Measurements from ENCODE around the gene USP32.

The USP32 gene

DNA sequence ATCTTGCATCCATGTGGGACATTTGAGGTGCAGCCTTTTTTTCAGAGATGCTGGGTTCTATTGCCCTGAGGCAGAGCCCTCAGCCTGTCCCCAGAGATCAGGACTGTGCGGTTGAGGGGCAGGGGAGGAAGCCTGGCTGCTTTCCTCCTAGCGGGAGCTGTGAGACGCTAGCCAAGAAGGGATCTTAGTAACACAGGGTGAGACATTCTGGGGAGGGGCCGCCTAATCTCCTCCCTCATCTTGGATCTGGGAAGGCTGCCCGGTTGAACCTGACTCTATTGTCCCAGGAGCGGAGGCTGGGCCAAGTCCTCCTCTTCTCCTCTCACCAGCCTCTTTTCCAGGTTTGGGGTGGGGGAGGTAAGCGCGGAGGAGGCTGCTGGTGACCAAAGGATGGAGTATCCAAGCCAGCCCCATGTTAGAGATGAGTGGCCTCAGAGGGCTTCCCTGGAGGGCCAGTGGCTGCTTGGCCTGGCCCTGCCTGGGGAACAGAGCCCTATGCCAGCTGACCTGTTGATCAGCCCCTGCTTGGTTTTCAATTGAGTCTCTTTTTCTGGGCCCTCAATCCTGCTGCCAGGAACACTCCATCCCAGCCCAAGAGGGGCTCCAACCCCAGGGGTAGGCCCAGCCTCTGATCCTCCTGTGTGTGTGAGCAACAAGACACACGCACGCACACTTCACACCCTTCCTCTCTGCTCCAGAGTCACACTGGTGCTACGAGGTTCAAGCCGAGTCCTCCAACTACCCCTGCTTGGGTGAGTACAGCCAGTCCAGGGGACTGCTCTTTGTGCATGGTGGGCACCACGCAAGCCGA lies 237.1 kb downstream of the USP32 start:
- Histone ChIP-seq H3K9ac (ENCODE audit: insufficient read length, low read depth) (peak overlapping the region; percentile 25), H3K9me3 (ENCODE audit: insufficient read depth, low read length) (no peaks in the 10 kb centered on the region), H3K4me1 (ENCODE audit: insufficient read depth, insufficient read length) (peaks cover 38% of the 10 kb centered on the region), H3K27me3 (ENCODE audit: insufficient read depth, insufficient read length) (peaks cover 47% of the 10 kb centered on the region), H3K36me3 (ENCODE audit: insufficient read depth, insufficient read length, low read length) (no peaks in the 10 kb centered on the region), H3K4me3 (ENCODE audit: insufficient read length, low read depth) (no peak overlapping the region)
- DNase-seq (ENCODE audit: low read depth, low spot score): no peak
- TF ChIP-seq YY1 (IDR thresholded peaks at IDR 0.05; ENCODE audit: insufficient read depth, insufficient read length): no peak
- no peak for TF ChIP-seq ZNF274 (IDR thresholded peaks at IDR 0.05; ENCODE audit: low read depth, low read length)
- TF ChIP-seq SUZ12 (IDR thresholded peaks at IDR 0.05; ENCODE audit: extremely low read depth, insufficient read depth, insufficient read length): no peak

DNA sequence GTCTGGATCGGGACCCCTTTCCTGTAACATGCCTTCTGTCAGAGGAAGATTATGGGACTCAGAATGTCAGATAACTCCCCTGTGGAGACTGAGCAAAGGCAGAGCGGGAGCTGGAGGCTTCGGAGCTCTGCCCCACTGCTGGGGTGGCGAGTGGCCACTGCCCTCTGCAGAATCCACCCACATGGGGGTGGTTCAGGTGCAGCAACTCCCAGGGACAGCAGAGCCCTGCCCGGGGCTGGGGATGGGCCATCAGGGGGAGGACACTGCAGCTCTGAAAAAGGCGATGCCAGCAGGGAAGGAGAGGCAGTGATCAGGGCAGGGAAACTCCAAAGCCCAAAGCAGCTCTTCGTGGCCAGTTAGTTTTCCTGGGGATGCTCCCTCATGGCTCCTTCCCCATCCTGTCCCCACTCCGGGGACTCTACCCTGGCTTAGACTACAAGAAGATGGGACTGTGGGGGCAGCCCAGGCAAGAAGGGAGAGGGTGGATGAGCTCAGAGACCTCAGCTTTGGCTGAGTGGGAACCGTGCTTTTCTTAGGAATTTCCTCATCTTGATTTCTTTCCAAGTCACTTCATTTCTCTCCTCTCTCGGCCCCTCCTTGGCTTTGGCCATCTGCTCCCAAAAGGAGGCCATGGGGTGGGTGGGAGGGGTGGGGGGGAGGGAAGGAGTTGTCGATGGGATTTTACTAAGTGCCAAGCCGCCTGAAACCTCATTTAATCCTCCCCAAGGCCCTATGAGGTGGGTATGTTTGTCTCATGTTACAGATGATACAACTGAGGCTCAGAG lies 238.1 kb downstream of the USP32 start:
- Histone ChIP-seq H3K4me1 (ENCODE audit: insufficient read depth, insufficient read length) (peaks cover 39% of the 10 kb centered on the region), H3K9ac (ENCODE audit: insufficient read length, low read depth) (no peak overlapping the region), H3K36me3 (ENCODE audit: insufficient read depth, insufficient read length, low read length) (no peaks in the 10 kb centered on the region), H3K27me3 (ENCODE audit: insufficient read depth, insufficient read length) (peaks cover 54% of the 10 kb centered on the region), H3K4me3 (ENCODE audit: insufficient read length, low read depth) (no peak overlapping the region), H3K9me3 (ENCODE audit: insufficient read depth, low read length) (no peaks in the 10 kb centered on the region)
- DNase-seq (ENCODE audit: low read depth, low spot score): no peak
- no peak for TF ChIP-seq ZNF274 (IDR thresholded peaks at IDR 0.05; ENCODE audit: low read depth, low read length)
- TF ChIP-seq SUZ12 (IDR thresholded peaks at IDR 0.05; ENCODE audit: extremely low read depth, insufficient read depth, insufficient read length): no peak

DNA sequence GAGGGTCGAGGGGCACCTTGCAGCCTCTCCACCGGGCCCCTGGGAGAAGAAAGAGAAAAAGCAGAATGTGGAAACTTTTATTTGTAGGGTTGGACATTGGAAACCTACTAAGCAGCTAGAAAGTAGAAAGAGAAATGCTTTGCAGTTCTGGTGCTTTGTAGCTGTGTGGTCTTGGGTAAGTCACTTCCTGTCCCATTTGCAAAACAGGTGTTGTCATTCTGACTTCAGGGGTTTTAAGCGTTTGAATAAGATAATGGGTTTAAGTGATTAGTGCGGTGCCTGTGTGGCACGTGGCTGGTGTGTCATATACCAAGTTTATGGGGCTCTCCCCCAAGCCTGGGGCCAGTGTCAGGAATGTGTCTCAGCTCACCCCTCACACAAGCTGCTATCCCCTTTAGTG lies 240.6 kb downstream of the USP32 start:
- peaks cover 35% of the 10 kb centered on the region for H3K4me1 ChIP-seq (ENCODE audit: insufficient read depth, insufficient read length)
- no peak overlapping the region for H3K9ac ChIP-seq (ENCODE audit: insufficient read length, low read depth)
- no peak for DNase-seq (ENCODE audit: low read depth, low spot score)
- no peaks in the 10 kb centered on the region for H3K36me3 ChIP-seq (ENCODE audit: insufficient read depth, insufficient read length, low read length)
- peaks cover 69% of the 10 kb centered on the region for H3K27me3 ChIP-seq (ENCODE audit: insufficient read depth, insufficient read length)
- no peaks in the 10 kb centered on the region for H3K9me3 ChIP-seq (ENCODE audit: insufficient read depth, low read length)
- TF ChIP-seq YY1 (IDR thresholded peaks at IDR 0.05; ENCODE audit: insufficient read depth, insufficient read length): no peak
- TF ChIP-seq SUZ12 (IDR thresholded peaks at IDR 0.05; ENCODE audit: extremely low read depth, insufficient read depth, insufficient read length): no peak
- TF ChIP-seq ZNF274 (IDR thresholded peaks at IDR 0.05; ENCODE audit: low read depth, low read length): no peak
- no peak overlapping the region for H3K4me3 ChIP-seq (ENCODE audit: insufficient read length, low read depth)

DNA sequence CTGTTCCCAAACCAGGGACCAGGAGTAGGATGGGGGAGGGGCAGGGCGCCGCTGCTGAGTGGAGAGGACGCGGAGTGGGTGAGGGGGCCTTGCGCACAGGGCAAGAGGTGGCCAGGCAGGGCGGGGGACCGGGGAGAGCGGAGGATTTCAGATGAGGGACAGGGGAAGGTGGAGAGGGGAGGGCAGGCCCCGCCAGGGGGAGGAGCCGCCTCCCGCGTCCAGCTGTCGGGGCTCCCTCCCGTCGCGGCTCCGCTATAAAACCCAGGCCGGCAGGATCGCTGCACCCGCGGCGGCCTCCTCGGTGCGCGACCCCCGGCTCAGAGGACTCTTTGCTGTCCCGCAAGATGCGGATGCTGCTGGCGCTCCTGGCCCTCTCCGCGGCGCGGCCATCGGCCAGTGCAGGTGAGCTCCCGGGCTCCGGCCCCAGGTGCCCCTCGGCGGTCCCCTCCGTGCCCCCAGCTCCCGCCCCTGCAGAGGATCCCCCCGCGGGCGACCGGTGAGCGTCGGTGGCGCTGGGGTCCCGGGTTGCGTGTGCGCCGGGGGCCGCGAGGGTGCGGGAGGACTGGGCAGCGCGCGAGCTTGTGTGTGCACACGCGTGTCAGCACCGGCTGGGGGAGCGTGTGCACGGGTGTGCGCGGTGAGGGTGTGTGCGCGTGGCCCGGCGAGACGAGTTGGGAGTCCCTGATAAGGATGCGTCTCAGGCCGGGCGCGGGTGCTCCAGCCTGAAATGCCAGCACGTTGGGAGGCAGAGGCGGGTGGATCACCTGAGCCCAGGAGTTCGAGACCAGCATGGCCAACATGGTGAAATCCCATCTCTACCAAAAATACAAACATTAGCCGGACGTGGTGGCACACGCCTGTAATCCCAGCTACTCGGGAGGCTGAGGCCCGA lies 242.0 kb downstream of the USP32 start, which contains the start of gene CA4:
CA4 (plus strand) TSS at position 283 of the 892 bp plus-strand sequence; CDS start at position 345, 62 bp downstream.
- H3K36me3 ChIP-seq (ENCODE audit: insufficient read depth, insufficient read length, low read length): no peaks in the 10 kb centered on the region
- H3K4me3 ChIP-seq (ENCODE audit: insufficient read length, low read depth): peak within 1 kb of the TSS; percentile 49
- H3K9ac ChIP-seq (ENCODE audit: insufficient read length, low read depth): peak within 1 kb of the TSS; percentile 68
- peaks cover 68% of the 10 kb centered on the region for H3K27me3 ChIP-seq (ENCODE audit: insufficient read depth, insufficient read length)
- no peak for DNase-seq (ENCODE audit: low read depth, low spot score)
- H3K9me3 ChIP-seq (ENCODE audit: insufficient read depth, low read length): no peaks in the 10 kb centered on the region
- TF ChIP-seq SUZ12 (IDR thresholded peaks at IDR 0.05; ENCODE audit: extremely low read depth, insufficient read depth, insufficient read length) (no peak), ZNF274 (IDR thresholded peaks at IDR 0.05; ENCODE audit: low read depth, low read length) (no peak), YY1 (IDR thresholded peaks at IDR 0.05; ENCODE audit: insufficient read depth, insufficient read length) (no peak)
- H3K4me1 ChIP-seq (ENCODE audit: insufficient read depth, insufficient read length): peaks cover 25% of the 10 kb centered on the region

DNA sequence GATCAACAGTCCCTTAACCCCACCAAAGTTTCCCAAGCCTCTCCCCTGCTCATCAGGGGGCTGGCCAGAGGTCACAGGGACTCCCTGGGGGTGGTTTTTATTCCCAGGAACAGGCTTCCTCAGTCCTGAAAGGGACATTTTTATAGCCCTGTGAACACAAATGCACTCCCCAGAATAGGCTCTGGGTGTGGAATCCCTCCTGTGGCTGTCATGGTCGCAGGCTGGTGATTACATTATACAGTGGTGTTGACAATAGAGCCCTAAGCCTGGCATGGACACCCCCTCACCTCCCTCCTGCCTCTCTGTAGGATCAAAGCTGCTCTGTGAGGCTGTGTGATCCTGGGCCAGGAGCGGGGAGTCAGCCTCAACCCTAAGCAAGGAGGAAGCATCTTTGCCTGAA lies 243.6 kb downstream of the USP32 start:
- TF ChIP-seq SUZ12 (IDR thresholded peaks at IDR 0.05; ENCODE audit: extremely low read depth, insufficient read depth, insufficient read length): no peak
- TF ChIP-seq YY1 (IDR thresholded peaks at IDR 0.05; ENCODE audit: insufficient read depth, insufficient read length): no peak
- no peak for TF ChIP-seq ZNF274 (IDR thresholded peaks at IDR 0.05; ENCODE audit: low read depth, low read length)
- H3K27me3 ChIP-seq (ENCODE audit: insufficient read depth, insufficient read length): peaks cover 76% of the 10 kb centered on the region
- H3K4me1 ChIP-seq (ENCODE audit: insufficient read depth, insufficient read length): peaks cover 21% of the 10 kb centered on the region
- H3K9me3 ChIP-seq (ENCODE audit: insufficient read depth, low read length): no peaks in the 10 kb centered on the region
- no peak for DNase-seq (ENCODE audit: low read depth, low spot score)
- no peak overlapping the region for H3K4me3 ChIP-seq (ENCODE audit: insufficient read length, low read depth)
- H3K36me3 ChIP-seq (ENCODE audit: insufficient read depth, insufficient read length, low read length): no peaks in the 10 kb centered on the region
- H3K9ac ChIP-seq (ENCODE audit: insufficient read length, low read depth): peak overlapping the region; percentile 23

DNA sequence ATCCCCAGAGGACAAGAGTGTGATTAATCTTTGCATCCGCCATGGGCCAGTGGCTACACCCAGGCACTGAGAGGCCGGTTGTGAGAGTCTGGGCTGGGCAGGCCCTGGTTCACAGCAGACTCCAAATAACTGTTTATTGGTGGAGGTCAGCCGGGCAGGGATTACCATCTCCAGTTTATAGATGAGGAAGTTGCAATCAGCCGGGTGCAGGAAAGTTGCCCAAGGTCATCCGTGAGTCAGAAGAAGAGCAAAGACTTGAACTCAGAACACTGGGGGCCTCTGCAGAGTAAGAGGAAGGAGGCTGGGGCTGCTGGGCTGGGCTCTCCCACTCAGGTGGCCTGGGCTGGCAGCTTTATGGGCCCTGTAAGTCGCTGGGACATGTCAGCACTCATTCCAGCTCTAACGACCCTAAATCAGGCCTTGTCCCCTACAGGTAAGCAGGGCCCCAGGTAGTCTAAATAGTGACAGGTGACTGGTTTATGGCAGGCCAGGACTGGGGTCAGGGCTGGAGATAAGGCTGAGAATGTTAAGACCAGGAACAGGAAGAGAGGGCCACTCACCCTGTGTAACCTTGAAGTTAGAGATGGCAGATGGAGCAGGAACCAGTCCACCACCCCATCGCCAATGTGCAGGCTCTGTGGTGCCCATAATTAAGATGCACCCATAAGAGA lies 244.2 kb downstream of the USP32 start:
- Histone ChIP-seq H3K4me1 (ENCODE audit: insufficient read depth, insufficient read length) (peaks cover 25% of the 10 kb centered on the region), H3K36me3 (ENCODE audit: insufficient read depth, insufficient read length, low read length) (no peaks in the 10 kb centered on the region), H3K9ac (ENCODE audit: insufficient read length, low read depth) (no peak overlapping the region), H3K4me3 (ENCODE audit: insufficient read length, low read depth) (no peak overlapping the region), H3K9me3 (ENCODE audit: insufficient read depth, low read length) (no peaks in the 10 kb centered on the region), H3K27me3 (ENCODE audit: insufficient read depth, insufficient read length) (peaks cover 71% of the 10 kb centered on the region)
- no peak for TF ChIP-seq YY1 (IDR thresholded peaks at IDR 0.05; ENCODE audit: insufficient read depth, insufficient read length)
- TF ChIP-seq SUZ12 (IDR thresholded peaks at IDR 0.05; ENCODE audit: extremely low read depth, insufficient read depth, insufficient read length): no peak
- TF ChIP-seq ZNF274 (IDR thresholded peaks at IDR 0.05; ENCODE audit: low read depth, low read length): no peak
- no peak for DNase-seq (ENCODE audit: low read depth, low spot score)
